Skeletal muscle tissue (tissue), 4 donors: Measurements from ENCODE around the gene LRRC1. TPM values are rescaled to one million over a fixed set of nuclear protein-coding genes. Genes with fewer than 3 reads are reported as not detected.

Experiments
- H3K27ac ChIP-seq: one replicate; pipeline ENCODE4 v1.7.0; 2013; ENCODE audit warnings: mild to moderate bottlenecking, low read depth, low read length, inconsistent platforms
- H3K27me3 ChIP-seq, 3 donors: one replicate each; pipeline ENCODE4 v1.7.0; 2013; ENCODE audit warnings: low read length in 3 of 3; ENCODE audit not compliant: control insufficient read depth in 3 of 3, insufficient read depth in 3 of 3
- H3K36me3 ChIP-seq, 3 donors: one replicate each; pipeline ENCODE4 v1.7.0; 2013; ENCODE audit warnings: low read length in 3 of 3; ENCODE audit not compliant: control insufficient read depth in 3 of 3, insufficient read depth in 3 of 3
- H3K4me1 ChIP-seq, 3 donors: one replicate each; pipeline ENCODE4 v1.7.0; 2013; ENCODE audit warnings: low read length in 3 of 3, mild to moderate bottlenecking in 3 of 3; ENCODE audit not compliant: control insufficient read depth in 3 of 3, insufficient read depth in 3 of 3
- H3K4me3 ChIP-seq, 3 donors: one replicate each; pipeline ENCODE4 v1.7.0; 2013; ENCODE audit warnings: low read length in 3 of 3
- H3K9ac ChIP-seq, 3 donors: one replicate each; pipeline ENCODE4 v1.7.0; 2013; ENCODE audit warnings: low read length in 3 of 3, mild to moderate bottlenecking in 3 of 3, moderate library complexity in 2 of 3, low read depth in 1 of 3
- H3K9me3 ChIP-seq, 3 donors: one replicate each; pipeline ENCODE4 v1.7.0; 2013; ENCODE audit warnings: low read length in 3 of 3; ENCODE audit not compliant: control insufficient read depth in 3 of 3
- total RNA-seq: library from RNA; depleted of rRNA; stranded (reverse); fragments of >200 nt; gene quantifications from one replicate; pipeline ENCODE4 v1.2.3, GENCODE V29; 2014
- donor health status: Osteomylitis.

The LRRC1 gene
- total RNA-seq, 1 donor from 2014 or later = 3.7 TPM

GRCh38 chr6:53790886-53791285 lies 3.9 kb upstream of the LRRC1 start:
- Histone ChIP-seq H3K4me1 (peaks cover 21 to 23% (median 22%) of the 10 kb centered on the region in 3 donors), H3K27ac (no peak overlapping the region), H3K27me3 (peaks cover 0 to 38% (median 35%) of the 10 kb centered on the region in 3 donors), H3K36me3 (no peaks in the 10 kb centered on the region), H3K4me3 (no peak overlapping the region), H3K9ac (no peak overlapping the region), H3K9me3 (peaks cover 0 to 9% (median 0%) of the 10 kb centered on the region in 3 donors)

GRCh38 chr6:53792016-53792415 lies 2.8 kb upstream of the LRRC1 start:
- Histone ChIP-seq H3K36me3 (no peaks in the 10 kb centered on the region), H3K4me3 (no peak overlapping the region), H3K4me1 (peaks cover 25 to 26% (median 25%) of the 10 kb centered on the region in 3 donors), H3K9ac (no peak overlapping the region), H3K27me3 (peaks cover 0 to 45% (median 40%) of the 10 kb centered on the region in 3 donors), H3K9me3 (peaks cover 0 to 9% (median 0%) of the 10 kb centered on the region in 3 donors), H3K27ac (no peak overlapping the region)

GRCh38 chr6:53792973-53793317 lies 1.9 kb upstream of the LRRC1 start:
- peak overlapping the region in 2 of 3 donors; percentile 83 to 85 for H3K4me3 ChIP-seq
- H3K36me3 ChIP-seq = no peaks in the 10 kb centered on the region
- H3K9ac ChIP-seq = no peak overlapping the region
- H3K4me1 ChIP-seq = peaks cover 25 to 26% (median 25%) of the 10 kb centered on the region in 3 donors
- peaks cover 0 to 8% (median 0%) of the 10 kb centered on the region in 3 donors for H3K9me3 ChIP-seq
- H3K27ac ChIP-seq = no peak overlapping the region
- H3K27me3 ChIP-seq = peaks cover 0 to 45% (median 40%) of the 10 kb centered on the region in 3 donors

- Histone ChIP-seq H3K27me3 (peaks cover 0 to 45% (median 40%) of the 10 kb centered on the region in 3 donors), H3K27ac (no peak overlapping the region), H3K9me3 (peaks cover 0 to 6% (median 0%) of the 10 kb centered on the region in 3 donors), H3K4me3 (peak overlapping the region; percentile 73 to 85 (median 83)), H3K9ac (peak overlapping the region; percentile 2 to 40 (median 36)), H3K36me3 (no peaks in the 10 kb centered on the region), H3K4me1 (peaks cover 25 to 26% (median 25%) of the 10 kb centered on the region in 3 donors)
These were observed 1.3 kb upstream of the LRRC1 start for GRCh38 chr6:53793318-53794136.

GRCh38 chr6:53794137-53794719 lies 577 bp upstream of the LRRC1 start:
- peak overlapping the region; percentile 36 to 70 (median 59) for H3K9ac ChIP-seq
- no peaks in the 10 kb centered on the region for H3K36me3 ChIP-seq
- H3K4me1 ChIP-seq = peaks cover 25 to 26% (median 25%) of the 10 kb centered on the region in 3 donors
- H3K27ac ChIP-seq = no peak overlapping the region
- H3K27me3 ChIP-seq = peaks cover 0 to 45% (median 40%) of the 10 kb centered on the region in 3 donors
- H3K9me3 ChIP-seq = peaks cover 0 to 4% (median 0%) of the 10 kb centered on the region in 3 donors
- H3K4me3 ChIP-seq = peak overlapping the region; percentile 73 to 85 (median 83)

- Histone ChIP-seq H3K4me3 (peak overlapping the region; percentile 73 to 85 (median 83)), H3K9me3 (no peaks in the 10 kb centered on the region), H3K36me3 (no peaks in the 10 kb centered on the region), H3K27ac (no peak overlapping the region), H3K9ac (peak overlapping the region; percentile 14 to 73 (median 40)), H3K4me1 (peaks cover 25 to 26% (median 25%) of the 10 kb centered on the region in 3 donors), H3K27me3 (peaks cover 0 to 45% (median 40%) of the 10 kb centered on the region in 3 donors)
These were observed 516 bp downstream of the LRRC1 start for GRCh38 chr6:53795340-53795701.

- no peak overlapping the region for H3K27ac ChIP-seq
- peak overlapping the region; percentile 14 to 73 (median 40) for H3K9ac ChIP-seq
- peaks cover 25 to 26% (median 25%) of the 10 kb centered on the region in 3 donors for H3K4me1 ChIP-seq
- no peaks in the 10 kb centered on the region for H3K9me3 ChIP-seq
- peaks cover 0 to 43% (median 40%) of the 10 kb centered on the region in 3 donors for H3K27me3 ChIP-seq
- H3K36me3 ChIP-seq = no peaks in the 10 kb centered on the region
- H3K4me3 ChIP-seq = peak overlapping the region; percentile 73 to 85 (median 83)
These were observed 1.1 kb downstream of the LRRC1 start for GRCh38 chr6:53795702-53796450.

GRCh38 chr6:53796451-53796780 lies 1.6 kb downstream of the LRRC1 start:
- Histone ChIP-seq H3K27me3 (peaks cover 0 to 39% (median 38%) of the 10 kb centered on the region in 3 donors), H3K36me3 (no peaks in the 10 kb centered on the region), H3K9ac (peak overlapping the region in 1 of 3 donors; percentile 73), H3K4me3 (peak overlapping the region; percentile 73 to 85 (median 83)), H3K9me3 (no peaks in the 10 kb centered on the region), H3K27ac (no peak overlapping the region), H3K4me1 (peaks cover 25 to 26% (median 25%) of the 10 kb centered on the region in 3 donors)

GRCh38 chr6:53796791-53797190 lies 2.0 kb downstream of the LRRC1 start:
- Histone ChIP-seq H3K4me3 (no peak overlapping the region), H3K27ac (no peak overlapping the region), H3K4me1 (peaks cover 25 to 26% (median 25%) of the 10 kb centered on the region in 3 donors), H3K9me3 (no peaks in the 10 kb centered on the region), H3K9ac (no peak overlapping the region), H3K27me3 (peaks cover 0 to 39% (median 36%) of the 10 kb centered on the region in 3 donors), H3K36me3 (no peaks in the 10 kb centered on the region)
